ENCODE results near the gene TJP3.

TJP3 gene

GRCh38 chr19:3698386-3698950 lies 9.7 kb upstream of the TJP3 start:
- no peak for TF ChIP-seq CTCF (IDR thresholded peaks at IDR 0.05)
- H3K27ac ChIP-seq: peak overlapping the region; percentile 82 to 97
- peak overlapping the region; percentile 99 for H3K4me3 ChIP-seq
- DNase-seq (ENCODE audit: low spot score): no peak

- Histone ChIP-seq H3K4me3 (peak overlapping the region; percentile 99), H3K27ac (peak overlapping the region; percentile 82 to 97)
- TF ChIP-seq CTCF (IDR thresholded peaks at IDR 0.05): no peak
- DNase-seq (ENCODE audit: low spot score): peak; percentile 85
These were observed 9.0 kb upstream of the TJP3 start for GRCh38 chr19:3698974-3699740.

- peak overlapping the region; percentile 82 to 97 for H3K27ac ChIP-seq
- DNase-seq (ENCODE audit: low spot score): no peak
These were observed 8.4 kb upstream of the TJP3 start for GRCh38 chr19:3699741-3700241.

GRCh38 chr19:3700242-3701032 lies 7.7 kb upstream of the TJP3 start, which contains the start of gene PIP5K1C:
Gene PIP5K1C, minus strand, starts transcription at chr19:3700468. Its CDS starts 78 bp downstream, at chr19:3700390.
- DNase-seq (ENCODE audit: low spot score): peak; percentile 85
- H3K4me3 ChIP-seq: peak within 1 kb of the TSS; percentile 99
- TF ChIP-seq CTCF (IDR thresholded peaks at IDR 0.05): peak; percentile 81
- H3K27ac ChIP-seq: peak within 1 kb of the TSS; percentile 82 to 97

More at GRCh38 chr19:3699741-3700241, 8.4 kb upstream of the TJP3 start:
- no peak for TF ChIP-seq CTCF (IDR thresholded peaks at IDR 0.05)
- H3K4me3 ChIP-seq: peak overlapping the region; percentile 99

GRCh38 chr19:3701200-3701599 lies 7.0 kb upstream of the TJP3 start:
- TF ChIP-seq CTCF (IDR thresholded peaks at IDR 0.05): no peak
- H3K4me3 ChIP-seq: no peak overlapping the region
- DNase-seq (ENCODE audit: low spot score): no peak

GRCh38 chr19:3707868-3708206 lies 347 bp upstream of the TJP3 start:
- DNase-seq (ENCODE audit: low spot score): no peak
- no peak overlapping the region for H3K27ac ChIP-seq
- no peak for TF ChIP-seq CTCF (IDR thresholded peaks at IDR 0.05)
- H3K4me3 ChIP-seq: no peak overlapping the region

More at GRCh38 chr19:3701200-3701599, 7.0 kb upstream of the TJP3 start:
- no peak overlapping the region for H3K27ac ChIP-seq

Data from coronary artery (tissue), 2 donors.